ENCODE results near the gene LDLRAP1. TPM values are rescaled to one million over a fixed set of nuclear protein-coding genes. Genes with fewer than 3 reads are reported as not detected.

LDLRAP1 gene
- total and polyA plus RNA-seq, 2 donors (not counting 3 experiments of a cell fraction or from before 2014, with no cell fraction given) = 23.1 to 24.7 TPM

- no peak for FAIRE-seq
- dilution Hi-C loops (cut with MboI; ENCODE audit: extremely low pct_ligation_motif_present, low sequenced_read_pairs) = no loop called here
Observed at GRCh38 chr1:25538191-25538767, 5.1 kb upstream of the LDLRAP1 start.

More at GRCh38 chr1:25538191-25538767, 5.1 kb upstream of the LDLRAP1 start:
- TF ChIP-seq MAX (IDR thresholded peaks at IDR 0.05; ENCODE audit: insufficient read depth, insufficient read length) (no peak), GATA2 (IDR thresholded peaks at IDR 0.05; ENCODE audit: insufficient read depth, insufficient read length, low read depth, low read length) (no peak), FOS (IDR thresholded peaks at IDR 0.05; ENCODE audit: borderline replicate concordance, insufficient read depth, low read length) (no peak), MYC (IDR thresholded peaks at IDR 0.05; ENCODE audit: low read depth, low read length) (no peak), POLR2AphosphoS5 (IDR thresholded peaks at IDR 0.05; ENCODE audit: insufficient read depth, low read depth, low read length) (no peak), CTCF (IDR thresholded peaks at IDR 0.05; ENCODE audit: extremely low read depth in 1 of 2, insufficient read depth in 1 of 2, low read depth in 1 of 2, low read length in 2 of 2) (no peak)
- no peak overlapping the region for H3K27ac ChIP-seq (ENCODE audit: insufficient read depth, low read depth, low read length)
- no peaks in the 10 kb centered on the region for H3K79me2 ChIP-seq (ENCODE audit: control insufficient read depth, insufficient read depth, low read length)
- H3K4me3 ChIP-seq (replicated peaks in 1 of 3; ENCODE audit: insufficient read depth in 1 of 3, low read depth in 1 of 3, low read length in 3 of 3) = no peak overlapping the region
- H3K9me3 ChIP-seq (replicated peaks; ENCODE audit: control insufficient read depth, insufficient read depth, low read length) = no peaks in the 10 kb centered on the region
- H2AFZ ChIP-seq (ENCODE audit: low read depth, low read length) = no peak overlapping the region
- no peak overlapping the region for H3K9ac ChIP-seq (replicated peaks; ENCODE audit: extremely low read depth, insufficient read depth, low read length)
- H3K9me1 ChIP-seq (replicated peaks; ENCODE audit: control insufficient read depth, extremely low read depth, insufficient read depth, low read length) = no peaks in the 10 kb centered on the region
- POLR2A ChIA-PET = interaction anchor here (0.6 kb wide), 1 partner anchor 306 kb away, joined by 3 read pairs; no protein-coding TSS in a partner anchor
- CTCF ChIA-PET = interaction anchor here (1.3 kb wide), 1 partner anchor 34 kb away, joined by 4 read pairs; no protein-coding TSS in a partner anchor
- no TSS peak for BruUV-seq (replicated peaks)
- no peaks in the 10 kb centered on the region for H3K27me3 ChIP-seq (ENCODE audit: control insufficient read depth in 2 of 2, insufficient read depth in 2 of 2, low read length in 2 of 2)
- no peak for DNase-seq (ENCODE audit: low read depth, low spot score)
- no peak overlapping the region for H3K4me2 ChIP-seq (ENCODE audit: insufficient read depth, low read length)
- H3K4me1 ChIP-seq (ENCODE audit: control insufficient read depth, extremely low read depth, insufficient read depth, low read length) = no peaks in the 10 kb centered on the region
- intact Hi-C loops (cut with micrococcal nuclease) = no loop called here
- H4K20me1 ChIP-seq (replicated peaks; ENCODE audit: control insufficient read depth, extremely low read depth, insufficient read depth, low read length) = no peaks in the 10 kb centered on the region
- H3K36me3 ChIP-seq (ENCODE audit: control insufficient read depth in 2 of 2, extremely low read depth in 1 of 2, insufficient read depth in 2 of 2, low read length in 2 of 2) = no peaks in the 10 kb centered on the region

All from endothelial cell of umbilical vein (primary cell).